Hematopoietic multipotent progenitor cell treated with erythropoietin and hydrocortisone succinate and interleukin-3 and kit ligand, for 8 days (in vitro differentiated cells): ENCODE data around the gene CDX2.
A peak's percentile ranks its signal among the peaks of the same experiment; 100 is the strongest.
"Not testable (repeated sequence)": the region's sequence is repeated elsewhere in the genome, so short reads cannot be mapped to it uniquely, and the experiment has no call there.

Experiments used
- DNase-seq: peaks from one replicate; pipeline ENCODE4 v3.0.0-alpha.2; 2015

CDX2 gene

GRCh38 chr13:27964206-27964605 lies 4.9 kb downstream of the CDX2 start:
- not testable (repeated sequence) for DNase-seq

GRCh38 chr13:27963491-27963890 lies 5.6 kb downstream of the CDX2 start:
- no peak for DNase-seq

GRCh38 chr13:27962982-27963381 lies 6.1 kb downstream of the CDX2 start:
- DNase-seq, result no peak

GRCh38 chr13:27962128-27962841 lies 6.8 kb downstream of the CDX2 start:
- DNase-seq, result no peak

- DNase-seq, result no peak
Measured at GRCh38 chr13:27961227-27962085, 7.7 kb downstream of the CDX2 start.

- DNase-seq, result peak; percentile 33
Measured at GRCh38 chr13:27960362-27961226, 8.5 kb downstream of the CDX2 start.

GRCh38 chr13:27959976-27960361 lies 9.1 kb downstream of the CDX2 start:
- DNase-seq, result no peak

- DNase-seq, result no peak
Measured at GRCh38 chr13:27956576-27957300, 12.4 kb downstream of the CDX2 start.

DNA sequence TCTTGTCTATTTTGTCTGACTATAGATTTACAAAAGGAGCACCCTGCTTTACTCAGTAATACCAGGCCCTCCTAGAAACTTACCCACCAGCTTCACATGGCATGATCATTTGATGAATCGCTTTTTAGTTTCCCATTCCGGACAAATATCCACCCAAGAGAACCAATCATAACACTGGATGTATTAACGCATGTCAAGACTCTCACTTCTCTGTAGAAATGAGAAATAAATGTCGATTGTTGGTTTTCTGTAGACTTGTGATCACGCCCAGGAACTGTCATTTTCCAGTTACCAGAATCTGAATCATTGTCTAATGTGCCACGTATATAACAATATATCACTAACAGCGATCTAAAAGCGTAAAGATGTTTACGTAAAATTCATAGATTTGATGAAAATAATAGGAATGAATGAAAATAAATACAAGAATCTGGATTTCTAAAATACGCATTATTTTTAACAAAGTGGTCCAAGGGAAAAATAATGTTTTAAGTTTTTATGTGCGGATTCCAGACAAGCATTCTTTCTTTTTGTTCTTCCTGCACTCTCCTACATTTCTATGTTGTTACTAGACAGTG lies 14.0 kb downstream of the CDX2 start:
- DNase-seq, result no peak

- no peak for DNase-seq
Measured at GRCh38 chr13:27954406-27954851, 14.7 kb downstream of the CDX2 start.

- DNase-seq, result peak; percentile 63
Measured at GRCh38 chr13:27953676-27954405, 15.3 kb downstream of the CDX2 start.

DNA sequence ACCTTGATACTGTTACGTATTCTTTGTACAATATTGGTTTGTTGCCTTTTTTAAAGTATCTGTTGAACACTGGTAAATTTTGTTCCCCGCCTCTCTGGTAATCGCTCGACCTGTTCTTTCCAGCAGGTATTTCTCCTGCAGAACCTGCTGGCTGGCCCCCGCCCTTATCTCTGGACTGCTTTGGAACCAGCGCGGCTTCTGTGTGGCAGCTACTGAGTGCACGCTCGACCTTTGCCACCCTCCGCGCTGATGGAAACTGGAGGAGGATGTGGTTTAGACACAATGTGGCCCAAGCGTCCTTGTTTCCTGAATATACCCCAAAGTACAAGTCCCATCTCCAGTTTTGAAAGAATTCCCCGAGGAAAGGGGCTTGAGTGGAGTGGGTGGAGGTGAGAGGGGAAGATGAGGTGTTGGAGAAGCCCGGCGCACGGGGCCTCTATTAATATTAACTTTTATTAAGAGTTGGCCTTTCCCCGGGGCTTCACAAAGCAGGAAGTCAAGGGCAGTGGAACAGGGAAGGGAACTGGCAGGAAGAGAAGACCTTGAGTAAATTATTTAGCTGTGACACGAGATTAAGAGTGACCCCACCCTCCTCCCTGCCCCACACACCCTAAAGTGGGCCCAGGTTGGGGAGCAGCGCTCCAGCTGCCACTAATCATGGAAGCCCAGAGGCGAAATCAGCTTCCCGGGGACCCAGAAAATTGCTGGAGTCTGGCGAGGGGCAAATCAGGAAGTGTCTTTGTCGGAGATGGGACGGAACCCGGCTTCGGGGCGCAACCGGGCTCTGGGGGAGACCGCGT lies 16.0 kb downstream of the CDX2 start:
- no peak for DNase-seq

DNA sequence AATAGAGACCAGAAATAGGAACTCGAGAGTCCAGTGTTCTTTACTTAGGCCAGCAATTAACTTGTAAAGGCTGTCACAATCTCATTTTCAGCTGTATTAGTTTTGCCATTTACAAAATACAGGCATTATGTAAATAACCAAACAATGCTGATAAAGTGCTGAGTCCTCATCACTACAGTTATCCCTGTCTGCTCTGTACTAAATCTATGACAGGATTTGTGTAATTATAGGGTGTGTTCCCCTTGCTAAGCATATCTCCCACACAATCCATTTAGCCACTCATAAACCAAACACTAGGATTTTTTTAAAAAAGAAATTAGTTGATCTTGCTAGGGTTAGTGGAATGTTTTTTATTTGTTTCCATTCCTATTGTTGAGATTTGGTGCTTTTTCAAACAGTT lies 26.1 kb downstream of the CDX2 start:
- DNase-seq, result no peak

GRCh38 chr13:27933580-27934328 lies 35.4 kb downstream of the CDX2 start:
- DNase-seq, result no peak

DNA sequence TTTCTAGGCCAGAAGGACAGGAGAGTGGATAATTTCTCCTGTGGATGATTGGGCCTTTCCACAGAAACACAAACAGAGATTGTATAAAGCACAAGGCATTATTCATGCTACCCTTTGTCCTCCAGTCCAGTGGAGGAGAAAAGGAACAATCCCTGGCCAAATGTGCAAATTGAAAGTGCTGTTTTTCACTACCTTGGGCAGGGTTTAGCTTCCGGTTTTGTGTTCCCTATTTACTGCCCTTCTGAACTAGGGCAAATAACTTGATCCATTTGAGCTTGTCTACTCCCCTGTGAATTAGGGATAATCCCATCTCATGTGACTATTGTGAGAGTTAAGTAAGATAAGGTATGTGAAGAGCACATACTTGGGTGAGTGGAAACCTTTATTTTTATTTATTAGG lies 36.0 kb downstream of the CDX2 start:
- no peak for DNase-seq

DNA sequence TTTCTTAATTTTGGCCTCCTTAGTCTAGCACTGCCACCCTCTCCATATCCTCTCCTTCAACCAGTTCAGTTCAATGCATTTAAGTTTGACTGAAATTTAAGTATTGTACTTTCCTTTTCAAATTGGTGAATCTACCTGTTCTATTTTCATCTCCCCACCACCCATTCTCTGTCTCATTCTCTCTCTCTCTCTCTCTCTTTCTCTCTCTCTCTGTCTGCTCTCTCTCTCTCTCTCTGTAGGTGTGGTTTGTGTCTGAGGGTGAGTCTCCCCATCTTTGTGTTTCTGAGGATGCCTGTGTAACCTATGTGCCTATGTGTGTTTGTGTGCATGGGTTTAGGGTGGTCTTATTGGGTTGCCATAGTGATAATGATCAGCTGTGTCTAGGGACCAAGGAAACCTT lies 39.2 kb downstream of the CDX2 start:
- no peak for DNase-seq

DNA sequence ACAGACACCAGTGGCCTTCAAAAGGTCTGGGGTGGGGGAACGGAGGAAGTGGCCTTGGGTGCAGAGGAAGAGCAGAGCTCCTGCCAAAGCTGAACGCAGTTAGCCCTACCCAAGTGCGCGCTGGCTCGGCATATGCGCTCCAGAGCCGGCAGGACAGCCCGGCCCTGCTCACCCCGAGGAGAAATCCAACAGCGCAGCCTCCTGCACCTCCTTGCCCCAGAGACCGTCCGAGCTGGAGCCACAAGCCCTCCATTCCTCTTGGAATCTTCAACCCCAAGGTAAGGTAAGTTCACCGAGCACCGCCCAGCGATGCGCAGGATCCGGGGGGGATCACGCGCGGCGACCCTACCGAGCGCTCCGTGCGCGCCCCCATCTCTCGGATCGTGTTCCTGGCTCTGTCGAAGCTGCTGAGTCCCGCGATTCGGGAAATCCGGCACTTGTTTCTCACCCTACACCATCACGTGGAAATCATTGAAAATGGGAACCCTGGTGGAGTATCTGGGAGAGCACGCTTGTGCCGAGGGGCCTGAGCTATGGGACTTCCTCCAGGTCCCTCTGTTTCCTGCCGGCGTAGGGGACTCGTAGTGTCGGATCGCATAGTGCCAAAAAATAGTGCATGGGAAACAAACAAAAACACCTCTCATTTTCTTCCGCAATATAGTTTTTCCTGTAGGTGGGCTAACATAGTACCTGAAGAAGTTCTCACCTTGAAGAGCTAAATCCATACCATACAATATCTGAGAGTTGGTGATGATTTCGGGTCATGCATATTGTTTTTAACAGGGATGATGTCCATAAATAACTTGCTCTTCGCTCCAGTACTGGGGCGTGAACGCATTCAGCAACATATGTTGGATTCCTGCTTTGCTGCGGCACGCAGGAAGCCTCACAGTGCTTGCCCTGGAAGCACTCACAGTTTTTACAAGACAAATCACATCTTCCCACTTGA lies 40.0 kb downstream of the CDX2 start:
- DNase-seq, result no peak

- no peak for DNase-seq
Measured at GRCh38 chr13:27928353-27928804, 40.7 kb downstream of the CDX2 start.
